ENCODE data around the gene GSTA4.

GRCh38 chr6:53011979-53012378 is 16.9 kb upstream of the GSTA4 start:
- no peak for TF ChIP-seq CTCF (IDR thresholded peaks at IDR 0.05; ENCODE audit: low read length)
- no peak for TF ChIP-seq EZH2 (IDR thresholded peaks at IDR 0.05; ENCODE audit: borderline replicate concordance, low read length)
